Esophagus muscularis mucosa (tissue), 4 donors: Measurements from ENCODE around the gene CAMK2N2.

ENCODE experiments used
- EP300 ChIP-seq: sonication (generic); formaldehyde crosslinking; IDR thresholded peaks from one replicate; pipeline ENCODE4 v1.6.1; 2017; ENCODE audit warnings: antibody characterized with exemption
- POLR2A ChIP-seq: fragments of 450-650 bp; IDR thresholded peaks from one replicate; pipeline ENCODE4 v1.6.1; 2017; ENCODE audit warnings: antibody characterized with exemption, moderate library complexity, mild to moderate bottlenecking, low read depth
- POLR2AphosphoS5 ChIP-seq, 2 donors: sonication (generic); formaldehyde crosslinking; IDR thresholded peaks; one replicate each; pipeline ENCODE4 v1.6.1; 2017; ENCODE audit warnings: antibody characterized with exemption in 2 of 2
- TF ChIP-seq, protein P1 (sequence below), 3 experiments: fragments of 200-600 bp in 2 of 3; fragments of 450-650 bp in 1 of 3; sonication (generic) in 2 of 3; IDR thresholded peaks; one replicate each; pipeline ENCODE4 v1.5.1; 2017 to 2019; ENCODE audit warnings: antibody characterized with exemption in 3 of 3, mild to moderate bottlenecking in 2 of 3, moderate library complexity in 1 of 3

DNA sequence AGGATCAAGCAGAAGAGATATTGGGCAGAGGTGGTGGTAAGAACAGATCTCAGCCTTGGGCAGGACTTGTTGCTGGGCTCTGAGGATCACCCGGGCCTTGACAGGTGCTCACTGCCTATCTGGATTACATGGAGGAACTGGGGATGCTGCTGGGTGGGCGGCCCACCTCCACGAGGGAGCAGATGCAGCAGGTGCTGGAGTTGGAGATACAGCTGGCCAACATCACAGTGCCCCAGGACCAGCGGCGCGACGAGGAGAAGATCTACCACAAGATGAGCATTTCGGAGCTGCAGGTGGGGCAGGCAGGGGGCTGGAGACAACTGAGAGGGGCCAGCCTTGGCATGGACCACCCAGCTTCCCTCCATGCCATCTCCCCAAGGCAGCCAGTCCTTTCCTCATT is 22.3 kb upstream of the CAMK2N2 start:
- no peak for TF ChIP-seq POLR2AphosphoS5 (IDR thresholded peaks at IDR 0.05)
- TF ChIP-seq, protein P1, sequence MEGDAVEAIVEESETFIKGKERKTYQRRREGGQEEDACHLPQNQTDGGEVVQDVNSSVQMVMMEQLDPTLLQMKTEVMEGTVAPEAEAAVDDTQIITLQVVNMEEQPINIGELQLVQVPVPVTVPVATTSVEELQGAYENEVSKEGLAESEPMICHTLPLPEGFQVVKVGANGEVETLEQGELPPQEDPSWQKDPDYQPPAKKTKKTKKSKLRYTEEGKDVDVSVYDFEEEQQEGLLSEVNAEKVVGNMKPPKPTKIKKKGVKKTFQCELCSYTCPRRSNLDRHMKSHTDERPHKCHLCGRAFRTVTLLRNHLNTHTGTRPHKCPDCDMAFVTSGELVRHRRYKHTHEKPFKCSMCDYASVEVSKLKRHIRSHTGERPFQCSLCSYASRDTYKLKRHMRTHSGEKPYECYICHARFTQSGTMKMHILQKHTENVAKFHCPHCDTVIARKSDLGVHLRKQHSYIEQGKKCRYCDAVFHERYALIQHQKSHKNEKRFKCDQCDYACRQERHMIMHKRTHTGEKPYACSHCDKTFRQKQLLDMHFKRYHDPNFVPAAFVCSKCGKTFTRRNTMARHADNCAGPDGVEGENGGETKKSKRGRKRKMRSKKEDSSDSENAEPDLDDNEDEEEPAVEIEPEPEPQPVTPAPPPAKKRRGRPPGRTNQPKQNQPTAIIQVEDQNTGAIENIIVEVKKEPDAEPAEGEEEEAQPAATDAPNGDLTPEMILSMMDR (IDR thresholded peaks at IDR 0.05), result no peak
- no peak for TF ChIP-seq POLR2A
- TF ChIP-seq EP300, result no peak
